ENCODE measurements around the gene BEND5.

DNA sequence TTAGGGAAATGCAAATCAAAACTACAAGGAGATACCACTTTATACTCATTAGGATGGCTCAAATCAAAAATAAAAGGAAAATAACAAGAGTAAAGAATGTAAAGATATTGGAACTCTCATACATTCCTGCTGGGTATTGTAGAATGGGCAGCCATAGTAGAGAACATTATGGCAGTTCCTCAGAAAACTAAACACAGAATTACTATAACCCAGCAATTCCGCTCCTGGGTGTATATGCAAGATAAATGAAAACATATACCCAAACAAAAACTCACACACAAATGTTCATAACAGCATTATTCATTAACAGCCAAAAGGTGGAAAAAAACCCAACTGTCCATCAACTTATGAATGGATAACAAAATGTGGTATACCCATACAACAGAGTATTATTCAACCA, 11.4 kb downstream of the BEND5 start:
- TF ChIP-seq GATA3 (IDR thresholded peaks at IDR 0.05; ENCODE audit: low read depth, low read length): no peak
- no peak for TF ChIP-seq GATA2 (IDR thresholded peaks at IDR 0.05; ENCODE audit: low read depth, low read length)
